ENCODE data around the gene TLCD1. TPM values are rescaled to one million over a fixed set of nuclear protein-coding genes. Genes with fewer than 3 reads are reported as not detected.
A peak's percentile ranks its signal among the peaks of the same experiment; 100 is the strongest.

The TLCD1 gene
- total and polyA plus RNA-seq, 9 donors = 0.75 to 7.0 (median 1.6) TPM; not detected in 1

- no peaks in the 10 kb centered on the region for H3K9me3 ChIP-seq
- 85 to 90% (median 88%) methylated on average over 15 to 18 of the region's 18 CpGs for WGBS, 3 donors
- intact Hi-C loops (cut with DNase I) = no loop called here
- no peak overlapping the region for H3K27ac ChIP-seq
- H3K4me1 ChIP-seq (ENCODE audit: insufficient read depth) = peaks cover 12% of the 10 kb centered on the region
- TF ChIP-seq POLR2A (IDR thresholded peaks at IDR 0.05) (no peak), EP300 (IDR thresholded peaks at IDR 0.05) (no peak), CTCF (IDR thresholded peaks at IDR 0.05) (no peak)
- H3K36me3 ChIP-seq = no peaks in the 10 kb centered on the region
- H3K27me3 ChIP-seq = no peaks in the 10 kb centered on the region
- DNase-seq = peak in 3 of 5 donors; percentile 20 to 37 (median 28)
- H3K4me3 ChIP-seq = no peak overlapping the region
These were observed 22.0 kb upstream of the TLCD1 start for GRCh38 chr17:28747801-28748750.

- 56 to 59% (median 56%) methylated on average over 5 to 7 of the region's 7 CpGs for whole genome bisulfite sequencing, 3 donors
- TF ChIP-seq CTCF (IDR thresholded peaks at IDR 0.05) = no peak
- no peak for TF ChIP-seq EP300 (IDR thresholded peaks at IDR 0.05)
- TF ChIP-seq POLR2A (IDR thresholded peaks at IDR 0.05) = no peak
- Histone ChIP-seq H3K9me3 (no peaks in the 10 kb centered on the region), H3K27ac (no peak overlapping the region), H3K4me3 (no peak overlapping the region), H3K27me3 (no peaks in the 10 kb centered on the region), H3K36me3 (no peaks in the 10 kb centered on the region), H3K4me1 (ENCODE audit: insufficient read depth) (peaks cover 12% of the 10 kb centered on the region)
- DNase-seq = peak in 3 of 5 donors; percentile 28 to 38 (median 35)
- intact Hi-C loops (cut with DNase I) = no loop called here
These were observed 21.1 kb upstream of the TLCD1 start for GRCh38 chr17:28747051-28747691.

GRCh38 chr17:28746611-28747050, 20.6 kb upstream of the TLCD1 start:
- H3K27me3 ChIP-seq = no peaks in the 10 kb centered on the region
- peak in 3 of 5 donors; percentile 43 to 54 (median 45) for DNase-seq
- intact Hi-C loops (cut with DNase I) = no loop called here
- 26 to 36% (median 29%) methylated on average over 5 of the region's 5 CpGs for WGBS, 3 donors
- peaks cover 12% of the 10 kb centered on the region for H3K4me1 ChIP-seq (ENCODE audit: insufficient read depth)
- no peak for TF ChIP-seq EP300 (IDR thresholded peaks at IDR 0.05)
- no peak for TF ChIP-seq POLR2A (IDR thresholded peaks at IDR 0.05)
- no peak for TF ChIP-seq CTCF (IDR thresholded peaks at IDR 0.05)
- no peaks in the 10 kb centered on the region for H3K9me3 ChIP-seq
- H3K36me3 ChIP-seq = no peaks in the 10 kb centered on the region
- H3K27ac ChIP-seq = no peak overlapping the region
- H3K4me3 ChIP-seq = no peak overlapping the region

- H3K27ac ChIP-seq = peak overlapping the region; percentile 30 to 68
- peak in 4 of 5 donors; percentile 29 to 52 (median 38) for DNase-seq
- no peaks in the 10 kb centered on the region for H3K9me3 ChIP-seq
- intact Hi-C loops (cut with DNase I) = loop anchor here in 2 of 4 donors (2.0 kb wide), 1 partner anchor 17 kb away; the partner anchor contains the start of gene NEK8 (in 2 of the 2)
- WGBS, 3 donors = 60 to 83% (median 67%) methylated on average over 4 of the region's 4 CpGs
- H3K4me3 ChIP-seq = no peak overlapping the region
- TF ChIP-seq CTCF (IDR thresholded peaks at IDR 0.05) (no peak), POLR2A (IDR thresholded peaks at IDR 0.05) (no peak), EP300 (IDR thresholded peaks at IDR 0.05) (no peak)
- no peaks in the 10 kb centered on the region for H3K27me3 ChIP-seq
- H3K4me1 ChIP-seq (ENCODE audit: insufficient read depth) = peaks cover 12% of the 10 kb centered on the region
- H3K36me3 ChIP-seq = no peaks in the 10 kb centered on the region
These were observed 19.9 kb upstream of the TLCD1 start for GRCh38 chr17:28745786-28746411.
